ENCODE data around the gene PDYN. TPM values are rescaled to one million over a fixed set of nuclear protein-coding genes. Genes with fewer than 3 reads are reported as not detected.

The PDYN gene
- total and polyA plus RNA-seq, 10 of the 15 experiments (the other 5 are each of a cell fraction or from before 2014, with no cell fraction given): not detected

DNA sequence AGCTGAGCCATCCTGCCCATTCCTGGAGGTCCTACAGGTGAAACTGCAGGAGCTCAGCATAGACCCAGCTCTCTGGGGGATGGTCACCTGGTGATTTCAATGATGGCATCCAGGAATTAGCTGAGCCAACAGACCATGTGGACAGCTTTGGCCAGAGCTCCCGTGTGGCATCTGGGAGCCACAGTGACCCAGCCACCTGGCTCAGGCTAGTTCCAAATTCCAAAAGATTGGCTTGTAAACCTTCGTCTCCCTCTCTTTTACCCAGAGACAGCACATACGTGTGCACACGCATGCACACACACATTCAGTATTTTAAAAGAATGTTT is 54.6 kb downstream of the PDYN start (continued):
- TF ChIP-seq HDAC2 (IDR thresholded peaks at IDR 0.05) (no peak), RFX5 (IDR thresholded peaks at IDR 0.05; ENCODE audit: low read depth, low read length) (no peak), TCF3 (IDR thresholded peaks at IDR 0.05; ENCODE audit: borderline replicate concordance, insufficient read depth, low read depth, low read length) (no peak), ZSCAN29 (IDR thresholded peaks at IDR 0.05) (no peak)

DNA sequence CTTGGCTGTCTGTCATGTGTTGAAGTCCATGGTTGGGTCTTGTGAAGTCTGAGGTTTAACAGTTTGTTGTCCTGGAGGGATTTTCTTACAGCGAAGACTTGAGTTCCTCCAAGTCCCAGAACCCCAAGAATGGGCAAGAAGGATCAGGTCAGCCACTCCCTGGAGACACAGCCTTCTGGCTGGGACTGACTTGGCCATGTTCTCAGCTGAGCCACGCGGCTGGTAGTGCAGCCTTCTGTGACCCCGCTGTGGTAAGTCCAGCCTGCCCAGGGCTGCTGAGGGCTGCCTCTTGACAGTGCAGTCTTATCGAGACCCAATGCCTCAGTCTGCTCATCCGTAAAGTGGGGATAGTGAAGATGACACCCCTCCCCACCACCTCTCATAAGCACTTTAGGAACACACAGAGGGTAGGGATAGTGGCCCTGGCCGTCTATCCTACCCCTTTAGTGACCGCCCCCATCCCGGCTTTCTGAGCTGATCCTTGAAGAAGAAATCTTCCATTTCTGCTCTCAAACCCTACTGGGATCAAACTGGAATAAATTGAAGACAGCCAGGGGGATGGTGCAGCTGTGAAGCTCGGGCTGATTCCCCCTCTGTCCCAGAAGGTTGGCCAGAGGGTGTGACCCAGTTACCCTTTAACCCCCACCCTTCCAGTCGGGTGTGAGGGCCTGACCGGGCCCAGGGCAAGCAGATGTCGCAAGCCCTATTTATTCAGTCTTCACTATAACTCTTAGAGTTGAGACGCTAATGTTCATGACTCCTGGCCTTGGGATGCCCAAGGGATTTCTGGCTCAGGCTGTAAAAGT is 55.2 kb downstream of the PDYN start:
- intact Hi-C loops (cut with micrococcal nuclease; ENCODE audit: unreplicated experiment): no loop called here
- BruUV-seq (replicated peaks): no TSS peak
- H2AFZ ChIP-seq (ENCODE audit: control insufficient read depth, low read depth, low read length): no peak overlapping the region

More for the DNA sequence above, 55.2 kb downstream of the PDYN start:
- CTCF ChIA-PET: interaction anchor here (1.7 kb wide), 1 partner anchor 26 kb away, joined by 5 read pairs; no protein-coding TSS in a partner anchor
- RAD21 ChIA-PET (ENCODE audit: unreplicated experiment): no interaction called here
- in situ Hi-C loops (cut with MboI): no loop called here
- Histone ChIP-seq H3K4me3 (no peak overlapping the region), H3K9ac (ENCODE audit: control insufficient read depth, insufficient read depth, low read length) (no peak overlapping the region), H3K79me2 (ENCODE audit: control insufficient read depth, insufficient read depth, low read length) (no peaks in the 10 kb centered on the region), H3K9me3 (replicated peaks; ENCODE audit: control insufficient read depth, insufficient read depth, low read length) (no peaks in the 10 kb centered on the region), H4K20me1 (ENCODE audit: control insufficient read depth, insufficient read depth) (no peaks in the 10 kb centered on the region), H3K4me1 (ENCODE audit: control insufficient read depth, insufficient read depth, low read length) (no peaks in the 10 kb centered on the region), H3K27me3 (replicated peaks in 1 of 2; ENCODE audit: control insufficient read depth in 2 of 2, insufficient read depth in 2 of 2, low read length in 1 of 2) (no peaks in the 10 kb centered on the region; a peak in 2 of 4 replicates), H3K4me2 (ENCODE audit: control insufficient read depth, insufficient read depth) (no peak overlapping the region), H3K27ac (ENCODE audit: control insufficient read depth, insufficient read depth) (no peak overlapping the region), H3K36me3 (ENCODE audit: control insufficient read depth in 2 of 2, insufficient read depth in 2 of 2, low read length in 1 of 2) (no peaks in the 10 kb centered on the region)
- TF ChIP-seq RELA (IDR thresholded peaks at IDR 0.05; ENCODE audit: borderline replicate concordance, partially characterized antibody): no peak
- TF ChIP-seq MXI1 (IDR thresholded peaks at IDR 0.05; ENCODE audit: low read depth, low read length): no peak
- no peak for TF ChIP-seq DPF2 (IDR thresholded peaks at IDR 0.05)
- TF ChIP-seq, protein P1, sequence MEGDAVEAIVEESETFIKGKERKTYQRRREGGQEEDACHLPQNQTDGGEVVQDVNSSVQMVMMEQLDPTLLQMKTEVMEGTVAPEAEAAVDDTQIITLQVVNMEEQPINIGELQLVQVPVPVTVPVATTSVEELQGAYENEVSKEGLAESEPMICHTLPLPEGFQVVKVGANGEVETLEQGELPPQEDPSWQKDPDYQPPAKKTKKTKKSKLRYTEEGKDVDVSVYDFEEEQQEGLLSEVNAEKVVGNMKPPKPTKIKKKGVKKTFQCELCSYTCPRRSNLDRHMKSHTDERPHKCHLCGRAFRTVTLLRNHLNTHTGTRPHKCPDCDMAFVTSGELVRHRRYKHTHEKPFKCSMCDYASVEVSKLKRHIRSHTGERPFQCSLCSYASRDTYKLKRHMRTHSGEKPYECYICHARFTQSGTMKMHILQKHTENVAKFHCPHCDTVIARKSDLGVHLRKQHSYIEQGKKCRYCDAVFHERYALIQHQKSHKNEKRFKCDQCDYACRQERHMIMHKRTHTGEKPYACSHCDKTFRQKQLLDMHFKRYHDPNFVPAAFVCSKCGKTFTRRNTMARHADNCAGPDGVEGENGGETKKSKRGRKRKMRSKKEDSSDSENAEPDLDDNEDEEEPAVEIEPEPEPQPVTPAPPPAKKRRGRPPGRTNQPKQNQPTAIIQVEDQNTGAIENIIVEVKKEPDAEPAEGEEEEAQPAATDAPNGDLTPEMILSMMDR (IDR thresholded peaks at IDR 0.05 in 2 of 3, conservative IDR thresholded peaks at IDR 0.05 in 1 of 3; ENCODE audit: control insufficient read depth in 2 of 3, extremely low read depth in 1 of 3, insufficient read depth in 1 of 3, low read depth in 3 of 3, low read length in 3 of 3): no peak
- no peak for TF ChIP-seq LARP7 (IDR thresholded peaks at IDR 0.05)
- no peak for TF ChIP-seq ZNF274 (IDR thresholded peaks at IDR 0.05; ENCODE audit: insufficient read depth, insufficient read length)
- no peak for TF ChIP-seq KLF5 (IDR thresholded peaks at IDR 0.05; ENCODE audit: partially characterized antibody)
- TF ChIP-seq NFXL1 (IDR thresholded peaks at IDR 0.05; ENCODE audit: borderline replicate concordance): no peak
- no peak for TF ChIP-seq ATF7 (IDR thresholded peaks at IDR 0.05; ENCODE audit: low read depth)
- TF ChIP-seq, protein P2, sequence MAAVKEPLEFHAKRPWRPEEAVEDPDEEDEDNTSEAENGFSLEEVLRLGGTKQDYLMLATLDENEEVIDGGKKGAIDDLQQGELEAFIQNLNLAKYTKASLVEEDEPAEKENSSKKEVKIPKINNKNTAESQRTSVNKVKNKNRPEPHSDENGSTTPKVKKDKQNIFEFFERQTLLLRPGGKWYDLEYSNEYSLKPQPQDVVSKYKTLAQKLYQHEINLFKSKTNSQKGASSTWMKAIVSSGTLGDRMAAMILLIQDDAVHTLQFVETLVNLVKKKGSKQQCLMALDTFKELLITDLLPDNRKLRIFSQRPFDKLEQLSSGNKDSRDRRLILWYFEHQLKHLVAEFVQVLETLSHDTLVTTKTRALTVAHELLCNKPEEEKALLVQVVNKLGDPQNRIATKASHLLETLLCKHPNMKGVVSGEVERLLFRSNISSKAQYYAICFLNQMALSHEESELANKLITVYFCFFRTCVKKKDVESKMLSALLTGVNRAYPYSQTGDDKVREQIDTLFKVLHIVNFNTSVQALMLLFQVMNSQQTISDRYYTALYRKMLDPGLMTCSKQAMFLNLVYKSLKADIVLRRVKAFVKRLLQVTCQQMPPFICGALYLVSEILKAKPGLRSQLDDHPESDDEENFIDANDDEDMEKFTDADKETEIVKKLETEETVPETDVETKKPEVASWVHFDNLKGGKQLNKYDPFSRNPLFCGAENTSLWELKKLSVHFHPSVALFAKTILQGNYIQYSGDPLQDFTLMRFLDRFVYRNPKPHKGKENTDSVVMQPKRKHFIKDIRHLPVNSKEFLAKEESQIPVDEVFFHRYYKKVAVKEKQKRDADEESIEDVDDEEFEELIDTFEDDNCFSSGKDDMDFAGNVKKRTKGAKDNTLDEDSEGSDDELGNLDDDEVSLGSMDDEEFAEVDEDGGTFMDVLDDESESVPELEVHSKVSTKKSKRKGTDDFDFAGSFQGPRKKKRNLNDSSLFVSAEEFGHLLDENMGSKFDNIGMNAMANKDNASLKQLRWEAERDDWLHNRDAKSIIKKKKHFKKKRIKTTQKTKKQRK (IDR thresholded peaks at IDR 0.05; ENCODE audit: low read depth, low read length): no peak
- no peak for TF ChIP-seq SREBF1 (IDR thresholded peaks at IDR 0.05; ENCODE audit: low read length)
- TF ChIP-seq, protein P3, sequence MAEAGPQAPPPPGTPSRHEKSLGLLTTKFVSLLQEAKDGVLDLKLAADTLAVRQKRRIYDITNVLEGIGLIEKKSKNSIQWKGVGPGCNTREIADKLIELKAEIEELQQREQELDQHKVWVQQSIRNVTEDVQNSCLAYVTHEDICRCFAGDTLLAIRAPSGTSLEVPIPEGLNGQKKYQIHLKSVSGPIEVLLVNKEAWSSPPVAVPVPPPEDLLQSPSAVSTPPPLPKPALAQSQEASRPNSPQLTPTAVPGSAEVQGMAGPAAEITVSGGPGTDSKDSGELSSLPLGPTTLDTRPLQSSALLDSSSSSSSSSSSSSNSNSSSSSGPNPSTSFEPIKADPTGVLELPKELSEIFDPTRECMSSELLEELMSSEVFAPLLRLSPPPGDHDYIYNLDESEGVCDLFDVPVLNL (IDR thresholded peaks at IDR 0.05; ENCODE audit: low read depth, low read length): no peak
- TF ChIP-seq PML (IDR thresholded peaks at IDR 0.05; ENCODE audit: low read length): no peak
- SMC1A ChIA-PET (ENCODE audit: uncharacterized antibody, unreplicated experiment): no interaction called here
- POLR2A ChIA-PET: interaction anchor here (0.6 kb wide), 1 partner anchor 40 kb away, joined by 3 read pairs; no protein-coding TSS in a partner anchor
- 35% methylated on average over 14 of the region's 14 CpGs for WGBS (ENCODE audit: insufficient coverage, insufficient replicate concordance, low lambda C conversion rate, missing lambda C conversion rate)
- FAIRE-seq (no peak), ATAC-seq (no peak), DNase-seq (ENCODE audit: low read depth, low spot score) (no peak)

Data from GM12878 (cell line).